GM21515 (cell line): Measurements from ENCODE around the gene MYO10.
"Not testable (repeated sequence)": the region's sequence is repeated elsewhere in the genome, so short reads cannot be mapped to it uniquely, and the experiment has no call there.

ENCODE experiments used
- ATAC-seq: cut with Tn5 transposase; IDR thresholded peaks from one replicate; pipeline ENCODE4 v1.9.1; 2021; ENCODE audit not compliant: unreplicated experiment

MYO10 gene

GRCh38 chr5:16723821-16724220, 212.3 kb downstream of the MYO10 start:
- ATAC-seq = no peak

- ATAC-seq = no peak
Measured at GRCh38 chr5:16722097-16722495, 214.0 kb downstream of the MYO10 start.

- ATAC-seq = no peak
Measured at GRCh38 chr5:16721151-16722096, 214.7 kb downstream of the MYO10 start.

- not testable (repeated sequence) for ATAC-seq
Measured at GRCh38 chr5:16718036-16718435, 218.1 kb downstream of the MYO10 start.

- ATAC-seq = no peak
Measured at GRCh38 chr5:16713386-16713928, 222.6 kb downstream of the MYO10 start.

- ATAC-seq = no peak
Measured at GRCh38 chr5:16712620-16713019, 223.5 kb downstream of the MYO10 start.

- no peak for ATAC-seq
Measured at GRCh38 chr5:16712178-16712577, 223.9 kb downstream of the MYO10 start.

GRCh38 chr5:16709691-16710433, 226.2 kb downstream of the MYO10 start:
- no peak for ATAC-seq

- ATAC-seq = no peak
Measured at GRCh38 chr5:16707869-16708192, 228.3 kb downstream of the MYO10 start.

GRCh38 chr5:16707168-16707868, 228.8 kb downstream of the MYO10 start:
- ATAC-seq = no peak

- ATAC-seq = no peak
Measured at GRCh38 chr5:16704945-16705344, 231.1 kb downstream of the MYO10 start.

- no peak for ATAC-seq
Measured at GRCh38 chr5:16702964-16703363, 233.1 kb downstream of the MYO10 start.

- ATAC-seq = no peak
Measured at GRCh38 chr5:16701134-16702099, 234.7 kb downstream of the MYO10 start.

- ATAC-seq = no peak
Measured at GRCh38 chr5:16700081-16700480, 236.0 kb downstream of the MYO10 start.

- no peak for ATAC-seq
Measured at GRCh38 chr5:16695779-16696178, 240.3 kb downstream of the MYO10 start.

GRCh38 chr5:16693879-16694278, 242.2 kb downstream of the MYO10 start:
- ATAC-seq = no peak

- no peak for ATAC-seq
Measured at GRCh38 chr5:16691731-16692130, 244.4 kb downstream of the MYO10 start.

- ATAC-seq = no peak
Measured at GRCh38 chr5:16690243-16690852, 245.7 kb downstream of the MYO10 start.

- ATAC-seq = no peak
Measured at GRCh38 chr5:16687898-16688297, 248.2 kb downstream of the MYO10 start.

- ATAC-seq = no peak
Measured at GRCh38 chr5:16685069-16685468, 251.0 kb downstream of the MYO10 start.
